GM12878 (cell line): ENCODE results near the gene TGFBRAP1. TPM values are rescaled to one million over a fixed set of nuclear protein-coding genes. Genes with fewer than 3 reads are reported as not detected.

Experiments used
- ATAC-seq: fragments of 200-7000 bp; cut with Tn5 transposase; 3 replicates; pipeline ENCODE4 v1.9.1; 2020; ENCODE audit warnings: mild to moderate bottlenecking, moderate library complexity
- BruUV-seq: library from RNA; stranded (reverse); fragments of 400-500 nt; replicated peaks from 2 replicates; lab custom pipeline; 2021; lab: Mats Ljungman, UMichigan
- CTCF ChIA-PET: fragments of 300-600 bp; sonication (Branson Sonifier 250); formaldehyde crosslinking; extraction: SDS; loops from one replicate; lab custom pipeline; 2021; ENCODE audit warnings: inconsistent platforms; lab: Yijun Ruan, JAX
- POLR2A ChIA-PET: fragments of 350-600 bp; formaldehyde crosslinking; extraction: SDS; loops from one replicate; lab custom pipeline; 2021; ENCODE audit warnings: inconsistent platforms; lab: Charles Lee
- RAD21 ChIA-PET: fragments of 300-600 bp; sonication (Branson Sonifier 250); formaldehyde crosslinking; loops from one replicate; lab custom pipeline; 2023; ENCODE audit warnings: antibody characterized with exemption; ENCODE audit not compliant: unreplicated experiment; lab: Charles Lee
- SMC1A ChIA-PET: fragments of 300-600 bp; sonication (Branson Sonifier 250); formaldehyde crosslinking; loops from one replicate; lab custom pipeline; 2023; ENCODE audit not compliant: unreplicated experiment, uncharacterized antibody; lab: Charles Lee
- DNase-seq: peaks from one replicate; pipeline ENCODE4 v3.0.0-alpha.2; 2011; ENCODE audit warnings: low read depth, low spot score
- FAIRE-seq: peaks from 3 replicates; lab custom pipeline; 2011; peaks lifted over from hg19 to GRCh38; lab: Jason Lieb, UNC
- H2AFZ ChIP-seq: 2 replicates; pipeline ENCODE4 v1.6.0; 2011; ENCODE audit warnings: low read depth, low read length, control low read depth; ENCODE audit not compliant: control insufficient read depth
- H3K27ac ChIP-seq: 2 replicates; pipeline ENCODE4 v1.5.1; 2011; ENCODE audit warnings: control low read depth; ENCODE audit not compliant: control insufficient read depth, insufficient read depth
- H3K27me3 ChIP-seq, 2 experiments: replicated peaks in 1 of 2; 2 replicates each; pipeline versions ENCODE4 v1.6.0 to v1.6.1; 2011; ENCODE audit warnings: low read length in 1 of 2; ENCODE audit not compliant: control insufficient read depth in 2 of 2, insufficient read depth in 2 of 2
- H3K36me3 ChIP-seq, 2 experiments: 2 replicates each; pipeline ENCODE4 v1.5.1; 2011; ENCODE audit warnings: low read length in 1 of 2; ENCODE audit not compliant: control insufficient read depth in 2 of 2, insufficient read depth in 2 of 2
- H3K4me1 ChIP-seq: 2 replicates; pipeline ENCODE4 v1.6.1; 2011; ENCODE audit warnings: mild to moderate bottlenecking, low read length, moderate library complexity, mixed read lengths; ENCODE audit not compliant: control insufficient read depth, insufficient read depth
- H3K4me2 ChIP-seq: 2 replicates; pipeline ENCODE4 v1.6.0; 2011; ENCODE audit warnings: control low read depth; ENCODE audit not compliant: control insufficient read depth, insufficient read depth
- H3K4me3 ChIP-seq: fragments of 200-600 bp; sonication (generic); 2 replicates; pipeline ENCODE4 v1.5.1; 2016
- H3K79me2 ChIP-seq: 2 replicates; pipeline ENCODE4 v1.6.0; 2011; ENCODE audit warnings: low read length; ENCODE audit not compliant: control insufficient read depth, insufficient read depth
- H3K9ac ChIP-seq: 2 replicates; pipeline ENCODE4 v1.8.0; 2011; ENCODE audit warnings: low read length, control low read depth, mixed read lengths; ENCODE audit not compliant: control insufficient read depth, insufficient read depth
- H3K9me3 ChIP-seq: replicated peaks from 3 replicates; pipeline ENCODE4 v1.5.1; 2011; ENCODE audit warnings: mild to moderate bottlenecking, low read length; ENCODE audit not compliant: control insufficient read depth, insufficient read depth
- H4K20me1 ChIP-seq: 2 replicates; pipeline ENCODE4 v1.6.0; 2011; ENCODE audit not compliant: control insufficient read depth, insufficient read depth
- BCL11A ChIP-seq: IDR thresholded peaks from 2 replicates; pipeline ENCODE4 v1.6.1; 2011; ENCODE audit warnings: low read depth, low read length
- BRCA1 ChIP-seq: IDR thresholded peaks from 2 replicates; pipeline ENCODE4 v1.6.1; 2011; ENCODE audit warnings: low read depth, low read length, improper control_type of control experiment
- EGR1 ChIP-seq, 2 experiments: IDR thresholded peaks; 1 replicate in 1 of 2; 2 replicates in 1 of 2; pipeline ENCODE4 v1.6.1; 2011 to 2012; ENCODE audit warnings: low read depth in 2 of 2, low read length in 2 of 2, borderline replicate concordance in 1 of 2, mild to moderate bottlenecking in 1 of 2, moderate library complexity in 1 of 2
- ESRRA ChIP-seq: IDR thresholded peaks from 2 replicates; pipeline ENCODE4 v1.6.1; 2012; ENCODE audit warnings: mild to moderate bottlenecking, low read length, improper control_type of control experiment
- FOS ChIP-seq: IDR thresholded peaks from 3 replicates; pipeline ENCODE4 v1.6.1; 2011; ENCODE audit warnings: borderline replicate concordance; ENCODE audit not compliant: insufficient read length; ENCODE audit errors: extremely low read depth
- GABPA ChIP-seq: IDR thresholded peaks from 2 replicates; pipeline ENCODE4 v1.6.1; 2014; ENCODE audit warnings: antibody characterized with exemption, low read depth, mild to moderate bottlenecking, inconsistent platforms
- IKZF2 ChIP-seq, 2 experiments: fragments of 450-650 bp; IDR thresholded peaks; 2 replicates each; pipeline ENCODE4 v1.6.1; 2017; ENCODE audit warnings: mild to moderate bottlenecking in 2 of 2, moderate library complexity in 2 of 2
- JUNB ChIP-seq: IDR thresholded peaks from 2 replicates; pipeline ENCODE4 v1.6.1; 2016; ENCODE audit warnings: antibody characterized with exemption, mild to moderate bottlenecking
- NR2C1 ChIP-seq: fragments of 450-650 bp; IDR thresholded peaks from 2 replicates; pipeline ENCODE4 v1.6.1; 2017; ENCODE audit warnings: antibody characterized with exemption, mild to moderate bottlenecking, moderate library complexity
- POLR2A ChIP-seq: IDR thresholded peaks from 2 replicates; pipeline ENCODE4 v1.6.1; 2011; ENCODE audit warnings: low read depth, mild to moderate bottlenecking, low read length
- POLR2AphosphoS5 ChIP-seq: IDR thresholded peaks from 2 replicates; pipeline ENCODE4 v1.6.1; 2011; ENCODE audit warnings: mild to moderate bottlenecking, low read length, inconsistent platforms
- SMAD1 ChIP-seq: fragments of 450-650 bp; IDR thresholded peaks from 2 replicates; pipeline ENCODE4 v1.6.1; 2018; ENCODE audit warnings: mild to moderate bottlenecking, low read depth; ENCODE audit not compliant: partially characterized antibody
- SREBF1 ChIP-seq: IDR thresholded peaks from 2 replicates; pipeline ENCODE4 v1.6.1; 2012; ENCODE audit warnings: mild to moderate bottlenecking, low read length
- SRF ChIP-seq, 2 experiments: IDR thresholded peaks; 2 replicates each; pipeline ENCODE4 v1.6.1; 2011; ENCODE audit warnings: low read depth in 2 of 2, low read length in 2 of 2, mild to moderate bottlenecking in 1 of 2, moderate library complexity in 1 of 2
- ZBTB11 ChIP-seq: fragments of 450-650 bp; formaldehyde crosslinking; IDR thresholded peaks from 2 replicates; pipeline ENCODE4 v1.5.0; 2022; ENCODE audit warnings: mild to moderate bottlenecking, missing genetic modification characterization
- ZZZ3 ChIP-seq: IDR thresholded peaks from 2 replicates; pipeline ENCODE4 v1.6.1; 2011; ENCODE audit warnings: low read depth; ENCODE audit not compliant: control insufficient read depth, insufficient read length
- whole genome bisulfite sequencing: methylation state at CpG from one replicate; pipeline ENCODE4 v1.1.6; 2016; ENCODE audit warnings: low lambda C conversion rate; ENCODE audit not compliant: insufficient replicate concordance, insufficient coverage; ENCODE audit errors: missing lambda C conversion rate; 5-methylcytosine and 5-hydroxymethylcytosine counted together
- in situ Hi-C: fragments of 300-500 bp; cut with MboI; formaldehyde crosslinking; loops from 9 replicates; pipeline ENCODE4 v1.14.3; 2018; ENCODE audit warnings: mixed read lengths
- intact Hi-C: fragments of 100-400 bp; cut with micrococcal nuclease; formaldehyde crosslinking; loops from one replicate; pipeline ENCODE4 v1.14.2; 2022; ENCODE audit not compliant: unreplicated experiment
- polyA plus RNA-seq, 11 experiments: library from polyadenylated mRNA; depleted of rRNA in 4 of 11; unstranded in 6 of 11; stranded (reverse) in 5 of 11; fragments of >200 nt; fragmentation: Nextera tagmentation in 4 of 11; fragmentation: Illumina TruSeq in 1 of 11; extraction: Ambion mirVana in 4 of 11; extraction: Trizol in 1 of 11; gene quantifications; 1 replicate in 1 of 11; 2 replicates in 10 of 11; pipeline versions ENCODE4 v1.2.1 to v1.2.3, GENCODE V29; 2011 to 2016; ENCODE audit warnings: inconsistent platforms in 2 of 11, missing spikeins in 2 of 11, low read depth in 1 of 11
- total RNA-seq, 4 experiments: library from RNA; depleted of rRNA in 3 of 4; stranded (reverse); fragments of >200 nt in 3 of 4; fragmentation: Illumina TruSeq in 1 of 4; extraction: Trizol in 1 of 4; gene quantifications; 2 replicates each; pipeline versions ENCODE4 v1.2.1 to v1.2.3, GENCODE V29; 2013 to 2021

TGFBRAP1 gene
- total and polyA plus RNA-seq, 10 of the 15 experiments (the other 5 are each of a cell fraction or from before 2014, with no cell fraction given) = 7.9 to 37.4 (median 23.7) TPM

GRCh38 chr2:105239924-105240323, 89.6 kb downstream of the TGFBRAP1 start:
- no peak for FAIRE-seq
- SMC1A ChIA-PET = interaction anchor here (5.0 kb wide), 1 partner anchor 124 kb away, joined by 37 read pairs; no protein-coding TSS in a partner anchor
- in situ Hi-C loops = loop anchor here (5.0 kb wide), 1 partner anchor 128 kb away; no protein-coding TSS in a partner anchor

GRCh38 chr2:105238664-105239240, 90.8 kb downstream of the TGFBRAP1 start:
- Histone ChIP-seq H3K36me3 (no peaks in the 10 kb centered on the region), H3K4me1 (no peaks in the 10 kb centered on the region), H3K27ac (no peak overlapping the region), H3K79me2 (no peaks in the 10 kb centered on the region), H3K4me3 (no peak overlapping the region), H2AFZ (no peak overlapping the region), H3K4me2 (no peak overlapping the region), H3K9me3 (no peaks in the 10 kb centered on the region), H3K9ac (no peak overlapping the region), H3K27me3 (peaks cover 0 to 1% of the 10 kb centered on the region in 2 experiments; a peak in 1 of 4 replicates), H4K20me1 (no peaks in the 10 kb centered on the region)
- ATAC-seq (no peak), DNase-seq (no peak), FAIRE-seq (no peak)
- no TSS peak for BruUV-seq
- 54% methylated on average over 14 of the region's 14 CpGs for WGBS
- intact Hi-C loops (no loop called here), in situ Hi-C loops (loop anchor here (5.0 kb wide), 1 partner anchor 126 kb away; no protein-coding TSS in a partner anchor)
- ChIA-PET RAD21 (interaction anchor here (0.7 to 5.2 kb wide), 2 partner anchors 10 to 124 kb away, joined by 4 to 41 read pairs; no protein-coding TSS in a partner anchor), POLR2A (interaction anchor here (0.8 kb wide), 1 partner anchor 114 kb away, joined by 4 read pairs; no protein-coding TSS in a partner anchor), SMC1A (interaction anchor here (0.7 to 5.0 kb wide), 4 partner anchors 17 to 123 kb away, joined by 3 to 37 read pairs (median 4); no protein-coding TSS in a partner anchor), CTCF (interaction anchor here (0.6 to 11.9 kb wide), 9 partner anchors 10 to 1267 kb away, joined by 3 to 291 read pairs (median 3); no protein-coding TSS in a partner anchor)
- TF ChIP-seq BCL11A (no peak), BRCA1 (no peak), ESRRA (no peak), FOS (no peak), SMAD1 (no peak), SRF (IDR thresholded peaks at IDR 0.05; ENCODE audit: low read depth in 2 of 2, low read length in 2 of 2) (no peak), EGR1 (IDR thresholded peaks at IDR 0.05; ENCODE audit: borderline replicate concordance in 1 of 2, low read depth in 2 of 2, low read length in 2 of 2) (no peak), ZBTB11 (CRISPR knock-in tag) (no peak), NR2C1 (no peak)

More at GRCh38 chr2:105239924-105240323, 89.6 kb downstream of the TGFBRAP1 start:
- ChIA-PET RAD21 (interaction anchor here (1.2 to 5.2 kb wide), 2 partner anchors 125 to 130 kb away, joined by 3 to 41 read pairs; no protein-coding TSS in a partner anchor), POLR2A (no interaction called here), CTCF (interaction anchor here (0.6 to 11.9 kb wide), 5 partner anchors 8 to 126 kb away, joined by 3 to 291 read pairs (median 3); no protein-coding TSS in a partner anchor)
- Histone ChIP-seq H4K20me1 (no peaks in the 10 kb centered on the region), H3K9ac (no peak overlapping the region), H3K4me1 (no peaks in the 10 kb centered on the region), H3K9me3 (no peaks in the 10 kb centered on the region), H3K4me3 (no peak overlapping the region), H3K27me3 (peaks cover 0 to 1% of the 10 kb centered on the region in 2 experiments; a peak in 1 of 4 replicates), H3K27ac (no peak overlapping the region), H3K36me3 (no peaks in the 10 kb centered on the region), H3K79me2 (no peaks in the 10 kb centered on the region), H3K4me2 (no peak overlapping the region), H2AFZ (no peak overlapping the region)
- ATAC-seq (no peak), DNase-seq (no peak)
- intact Hi-C loops = no loop called here
- WGBS = 93% methylated on average over 2 of the region's 2 CpGs
- no peak for TF ChIP-seq JUNB
- TF ChIP-seq SREBF1 = no peak
- no peak for TF ChIP-seq ZZZ3
- no peak for TF ChIP-seq POLR2A
- no peak for TF ChIP-seq GABPA
- TF ChIP-seq IKZF2 (IDR thresholded peaks at IDR 0.05) = no peak
- no peak for TF ChIP-seq POLR2AphosphoS5
- BruUV-seq = no TSS peak
